Neural cell (in vitro differentiated cells): ENCODE measurements around the gene TEX2.

Experiments
- EP300 ChIP-seq: fragments of 450-650 bp; conservative IDR thresholded peaks from 2 replicates; pipeline ENCODE4 v1.6.1; 2014; ENCODE audit warnings: antibody characterized with exemption, mild to moderate bottlenecking, moderate library complexity; ENCODE audit not compliant: poor library complexity, severe bottlenecking
- MXI1 ChIP-seq: fragments of 450-650 bp; conservative IDR thresholded peaks from 2 replicates; pipeline ENCODE4 v1.6.1; 2014; ENCODE audit warnings: antibody characterized with exemption, mild to moderate bottlenecking; ENCODE audit not compliant: poor library complexity, severe bottlenecking
- POLR2AphosphoS5 ChIP-seq: IDR thresholded peaks from 2 replicates; pipeline ENCODE4 v1.6.1; 2012
- RAD21 ChIP-seq: fragments of 450-650 bp; conservative IDR thresholded peaks from 2 replicates; pipeline ENCODE4 v1.6.1; 2014; ENCODE audit warnings: antibody characterized with exemption, mild to moderate bottlenecking, moderate library complexity
- SMC3 ChIP-seq: fragments of 450-650 bp; conservative IDR thresholded peaks from 2 replicates; pipeline ENCODE4 v1.6.1; 2014; ENCODE audit warnings: antibody characterized with exemption, mild to moderate bottlenecking, moderate library complexity; ENCODE audit not compliant: poor library complexity
- TAF1 ChIP-seq: IDR thresholded peaks from 2 replicates; pipeline ENCODE4 v1.6.1; 2012; ENCODE audit warnings: low read depth
- TF ChIP-seq, protein P1 (sequence below): fragments of 450-650 bp; IDR thresholded peaks from 2 replicates; pipeline ENCODE4 v1.5.1; 2014; ENCODE audit warnings: antibody characterized with exemption, mild to moderate bottlenecking, moderate library complexity; ENCODE audit not compliant: poor library complexity, severe bottlenecking
- TF ChIP-seq, protein P2 (sequence below): IDR thresholded peaks from 2 replicates; pipeline ENCODE4 v1.6.1; 2012; ENCODE audit warnings: borderline replicate concordance

DNA sequence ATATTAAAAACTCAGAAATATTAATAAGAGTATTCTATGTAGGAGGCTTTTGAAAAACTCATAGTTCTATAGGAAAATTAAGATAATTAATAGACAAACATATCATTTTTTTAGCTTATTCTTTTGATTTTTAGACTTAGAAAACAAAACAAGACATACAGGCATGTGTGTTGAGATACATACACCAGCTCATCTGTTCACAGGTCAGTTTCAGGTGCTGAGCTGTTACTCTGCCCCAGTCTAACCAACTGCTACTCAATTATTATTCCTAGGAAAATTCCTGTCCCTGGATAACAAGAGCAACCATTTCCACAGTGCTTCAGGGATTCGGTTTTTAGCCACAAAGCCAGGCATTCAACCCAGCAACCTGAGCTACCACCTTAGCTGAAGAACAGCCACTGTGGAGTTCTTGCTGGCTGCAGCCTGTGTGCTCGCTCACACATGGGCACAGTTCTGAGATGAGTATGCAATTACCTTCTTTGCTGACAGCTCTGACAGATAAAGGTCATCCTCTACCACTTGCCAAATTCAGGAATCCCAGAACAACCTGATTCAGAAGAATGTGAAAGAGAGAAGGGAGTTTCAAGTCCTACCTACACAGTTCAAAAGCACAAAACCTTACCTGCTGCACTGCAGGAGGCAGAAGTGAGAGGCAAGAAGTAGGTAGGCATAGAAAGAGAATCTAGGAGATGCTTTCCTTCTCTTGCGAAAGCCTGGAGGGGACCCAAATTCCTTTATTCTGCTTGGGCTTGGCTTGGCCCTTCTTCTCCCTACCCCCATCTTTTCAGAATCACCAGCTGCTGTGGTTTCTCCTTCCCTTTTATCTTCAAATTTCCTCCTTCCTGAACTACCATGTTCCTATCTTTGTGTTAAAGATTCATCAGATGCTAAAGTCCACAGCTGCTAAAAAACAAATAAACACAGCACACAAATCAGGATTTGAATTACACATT, 62.7 kb downstream of the TEX2 start:
- TF ChIP-seq, protein P1, sequence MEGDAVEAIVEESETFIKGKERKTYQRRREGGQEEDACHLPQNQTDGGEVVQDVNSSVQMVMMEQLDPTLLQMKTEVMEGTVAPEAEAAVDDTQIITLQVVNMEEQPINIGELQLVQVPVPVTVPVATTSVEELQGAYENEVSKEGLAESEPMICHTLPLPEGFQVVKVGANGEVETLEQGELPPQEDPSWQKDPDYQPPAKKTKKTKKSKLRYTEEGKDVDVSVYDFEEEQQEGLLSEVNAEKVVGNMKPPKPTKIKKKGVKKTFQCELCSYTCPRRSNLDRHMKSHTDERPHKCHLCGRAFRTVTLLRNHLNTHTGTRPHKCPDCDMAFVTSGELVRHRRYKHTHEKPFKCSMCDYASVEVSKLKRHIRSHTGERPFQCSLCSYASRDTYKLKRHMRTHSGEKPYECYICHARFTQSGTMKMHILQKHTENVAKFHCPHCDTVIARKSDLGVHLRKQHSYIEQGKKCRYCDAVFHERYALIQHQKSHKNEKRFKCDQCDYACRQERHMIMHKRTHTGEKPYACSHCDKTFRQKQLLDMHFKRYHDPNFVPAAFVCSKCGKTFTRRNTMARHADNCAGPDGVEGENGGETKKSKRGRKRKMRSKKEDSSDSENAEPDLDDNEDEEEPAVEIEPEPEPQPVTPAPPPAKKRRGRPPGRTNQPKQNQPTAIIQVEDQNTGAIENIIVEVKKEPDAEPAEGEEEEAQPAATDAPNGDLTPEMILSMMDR = no peak
- no peak for TF ChIP-seq EP300
- TF ChIP-seq RAD21 = no peak
- TF ChIP-seq, protein P2, sequence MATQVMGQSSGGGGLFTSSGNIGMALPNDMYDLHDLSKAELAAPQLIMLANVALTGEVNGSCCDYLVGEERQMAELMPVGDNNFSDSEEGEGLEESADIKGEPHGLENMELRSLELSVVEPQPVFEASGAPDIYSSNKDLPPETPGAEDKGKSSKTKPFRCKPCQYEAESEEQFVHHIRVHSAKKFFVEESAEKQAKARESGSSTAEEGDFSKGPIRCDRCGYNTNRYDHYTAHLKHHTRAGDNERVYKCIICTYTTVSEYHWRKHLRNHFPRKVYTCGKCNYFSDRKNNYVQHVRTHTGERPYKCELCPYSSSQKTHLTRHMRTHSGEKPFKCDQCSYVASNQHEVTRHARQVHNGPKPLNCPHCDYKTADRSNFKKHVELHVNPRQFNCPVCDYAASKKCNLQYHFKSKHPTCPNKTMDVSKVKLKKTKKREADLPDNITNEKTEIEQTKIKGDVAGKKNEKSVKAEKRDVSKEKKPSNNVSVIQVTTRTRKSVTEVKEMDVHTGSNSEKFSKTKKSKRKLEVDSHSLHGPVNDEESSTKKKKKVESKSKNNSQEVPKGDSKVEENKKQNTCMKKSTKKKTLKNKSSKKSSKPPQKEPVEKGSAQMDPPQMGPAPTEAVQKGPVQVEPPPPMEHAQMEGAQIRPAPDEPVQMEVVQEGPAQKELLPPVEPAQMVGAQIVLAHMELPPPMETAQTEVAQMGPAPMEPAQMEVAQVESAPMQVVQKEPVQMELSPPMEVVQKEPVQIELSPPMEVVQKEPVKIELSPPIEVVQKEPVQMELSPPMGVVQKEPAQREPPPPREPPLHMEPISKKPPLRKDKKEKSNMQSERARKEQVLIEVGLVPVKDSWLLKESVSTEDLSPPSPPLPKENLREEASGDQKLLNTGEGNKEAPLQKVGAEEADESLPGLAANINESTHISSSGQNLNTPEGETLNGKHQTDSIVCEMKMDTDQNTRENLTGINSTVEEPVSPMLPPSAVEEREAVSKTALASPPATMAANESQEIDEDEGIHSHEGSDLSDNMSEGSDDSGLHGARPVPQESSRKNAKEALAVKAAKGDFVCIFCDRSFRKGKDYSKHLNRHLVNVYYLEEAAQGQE = no peak
- TF ChIP-seq TAF1 = no peak
- TF ChIP-seq MXI1 = no peak
- no peak for TF ChIP-seq POLR2AphosphoS5
- no peak for TF ChIP-seq SMC3
